Peyer's patch (tissue), 4 donors: ENCODE results near the gene ARHGAP15. TPM values are rescaled to one million over a fixed set of nuclear protein-coding genes. Genes with fewer than 3 reads are reported as not detected.
A peak's percentile ranks its signal among the peaks of the same experiment; 100 is the strongest.

Experiments used
- DNase-seq, 3 donors: peaks; one replicate each; pipeline ENCODE4 v3.0.0-alpha.2; 2017 to 2019
- H3K27ac ChIP-seq, 4 donors: fragments of 200-600 bp; sonication (generic); one replicate each; pipeline ENCODE4 v1.5.1; 2016 to 2019
- H3K27me3 ChIP-seq, 2 donors: fragments of 200-600 bp; sonication (generic); one replicate each; pipeline ENCODE4 v1.5.1; 2019
- H3K36me3 ChIP-seq, 3 donors: fragments of 200-600 bp; sonication (generic); one replicate each; pipeline ENCODE4 v1.5.1; 2016 to 2019
- H3K4me1 ChIP-seq, 4 donors: fragments of 200-600 bp; sonication (generic); one replicate each; pipeline ENCODE4 v1.5.1; 2016 to 2019
- H3K4me3 ChIP-seq, 4 donors: fragments of 200-600 bp; sonication (generic); 1 replicate in 3 of 4; 2 replicates in 1 of 4; pipeline ENCODE4 v1.5.1; 2016 to 2019; ENCODE audit warnings: mild to moderate bottlenecking in 1 of 4
- H3K9me3 ChIP-seq, 4 donors: fragments of 200-600 bp; sonication (generic); one replicate each; pipeline ENCODE4 v1.5.1; 2016 to 2019; ENCODE audit warnings: mild to moderate bottlenecking in 1 of 4
- POLR2A ChIP-seq, 2 donors: fragments of 450-650 bp; IDR thresholded peaks; one replicate each; pipeline ENCODE4 v1.5.1; 2017; ENCODE audit warnings: antibody characterized with exemption in 2 of 2, mild to moderate bottlenecking in 2 of 2, moderate library complexity in 2 of 2
- total RNA-seq, 4 donors: library from RNA; depleted of rRNA; stranded (reverse); fragments of >200 nt; gene quantifications; one replicate each; pipeline ENCODE4 v1.1.0, GENCODE V29; 2016
- TF ChIP-seq, protein P1 (sequence below), 6 experiments: fragments of 450-650 bp in 4 of 6; fragments of 200-600 bp in 2 of 6; sonication (generic) in 1 of 6; IDR thresholded peaks; one replicate each; pipeline ENCODE4 v1.5.1; 2017 to 2019; ENCODE audit warnings: antibody characterized with exemption in 6 of 6, mild to moderate bottlenecking in 3 of 6, moderate library complexity in 1 of 6

The ARHGAP15 gene
- total RNA-seq, 4 donors from 2014 or later: 6.7 to 203 (median 12.5) TPM

DNA sequence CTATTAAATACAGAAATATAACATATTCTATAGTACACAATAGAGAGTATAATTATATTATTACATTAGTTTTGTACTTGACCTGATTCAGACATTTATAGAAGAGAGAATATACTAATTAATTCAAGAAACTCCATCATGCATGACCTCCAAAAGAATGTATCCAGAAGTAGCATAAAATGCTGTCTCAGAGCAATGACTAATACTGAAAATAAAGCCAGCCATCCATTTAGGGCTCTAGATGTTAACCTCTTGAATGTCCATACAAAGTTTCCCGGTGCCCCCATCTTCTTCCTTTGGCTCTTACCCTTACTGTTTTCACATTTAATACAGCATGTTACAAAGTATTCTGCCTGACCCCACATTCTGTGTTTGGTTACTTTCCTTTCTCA, 102.0 kb downstream of the ARHGAP15 start:
- no peaks in the 10 kb centered on the region for H3K27me3 ChIP-seq
- no peaks in the 10 kb centered on the region for H3K4me1 ChIP-seq
- no peaks in the 10 kb centered on the region for H3K36me3 ChIP-seq
- DNase-seq: no peak
- no peak overlapping the region for H3K4me3 ChIP-seq
- peaks cover 0 to 4% (median 0%) of the 10 kb centered on the region in 4 donors for H3K9me3 ChIP-seq
- TF ChIP-seq POLR2A (IDR thresholded peaks at IDR 0.05): no peak
- TF ChIP-seq, protein P1, sequence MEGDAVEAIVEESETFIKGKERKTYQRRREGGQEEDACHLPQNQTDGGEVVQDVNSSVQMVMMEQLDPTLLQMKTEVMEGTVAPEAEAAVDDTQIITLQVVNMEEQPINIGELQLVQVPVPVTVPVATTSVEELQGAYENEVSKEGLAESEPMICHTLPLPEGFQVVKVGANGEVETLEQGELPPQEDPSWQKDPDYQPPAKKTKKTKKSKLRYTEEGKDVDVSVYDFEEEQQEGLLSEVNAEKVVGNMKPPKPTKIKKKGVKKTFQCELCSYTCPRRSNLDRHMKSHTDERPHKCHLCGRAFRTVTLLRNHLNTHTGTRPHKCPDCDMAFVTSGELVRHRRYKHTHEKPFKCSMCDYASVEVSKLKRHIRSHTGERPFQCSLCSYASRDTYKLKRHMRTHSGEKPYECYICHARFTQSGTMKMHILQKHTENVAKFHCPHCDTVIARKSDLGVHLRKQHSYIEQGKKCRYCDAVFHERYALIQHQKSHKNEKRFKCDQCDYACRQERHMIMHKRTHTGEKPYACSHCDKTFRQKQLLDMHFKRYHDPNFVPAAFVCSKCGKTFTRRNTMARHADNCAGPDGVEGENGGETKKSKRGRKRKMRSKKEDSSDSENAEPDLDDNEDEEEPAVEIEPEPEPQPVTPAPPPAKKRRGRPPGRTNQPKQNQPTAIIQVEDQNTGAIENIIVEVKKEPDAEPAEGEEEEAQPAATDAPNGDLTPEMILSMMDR (IDR thresholded peaks at IDR 0.05): no peak
- no peak overlapping the region for H3K27ac ChIP-seq

GRCh38 chr2:143237146-143237777, 108.0 kb downstream of the ARHGAP15 start:
- no peak overlapping the region for H3K4me3 ChIP-seq
- H3K4me1 ChIP-seq: peaks cover 0 to 4% (median 0%) of the 10 kb centered on the region in 4 donors
- TF ChIP-seq, protein P1 (IDR thresholded peaks at IDR 0.05): no peak
- no peak for TF ChIP-seq POLR2A (IDR thresholded peaks at IDR 0.05)
- no peak overlapping the region for H3K27ac ChIP-seq
- no peaks in the 10 kb centered on the region for H3K36me3 ChIP-seq
- no peak for DNase-seq
- no peaks in the 10 kb centered on the region for H3K27me3 ChIP-seq
- peaks cover 0 to 4% (median 0%) of the 10 kb centered on the region in 4 donors for H3K9me3 ChIP-seq

- Histone ChIP-seq H3K27me3 (no peaks in the 10 kb centered on the region), H3K27ac (no peak overlapping the region), H3K4me1 (peaks cover 0 to 4% (median 0%) of the 10 kb centered on the region in 4 donors), H3K36me3 (no peaks in the 10 kb centered on the region), H3K4me3 (no peak overlapping the region), H3K9me3 (no peaks in the 10 kb centered on the region)
- DNase-seq: no peak
- TF ChIP-seq POLR2A (IDR thresholded peaks at IDR 0.05): no peak
Measured at GRCh38 chr2:143241403-143242088, 112.3 kb downstream of the ARHGAP15 start.

- TF ChIP-seq POLR2A (IDR thresholded peaks at IDR 0.05): no peak
- TF ChIP-seq, protein P1 (IDR thresholded peaks at IDR 0.05): no peak
- Histone ChIP-seq H3K36me3 (no peaks in the 10 kb centered on the region), H3K27ac (no peak overlapping the region), H3K4me3 (no peak overlapping the region), H3K4me1 (peaks cover 0 to 4% (median 0%) of the 10 kb centered on the region in 4 donors), H3K9me3 (no peaks in the 10 kb centered on the region), H3K27me3 (no peaks in the 10 kb centered on the region)
- DNase-seq: no peak
Measured at GRCh38 chr2:143246246-143246645, 117.0 kb downstream of the ARHGAP15 start.

DNA sequence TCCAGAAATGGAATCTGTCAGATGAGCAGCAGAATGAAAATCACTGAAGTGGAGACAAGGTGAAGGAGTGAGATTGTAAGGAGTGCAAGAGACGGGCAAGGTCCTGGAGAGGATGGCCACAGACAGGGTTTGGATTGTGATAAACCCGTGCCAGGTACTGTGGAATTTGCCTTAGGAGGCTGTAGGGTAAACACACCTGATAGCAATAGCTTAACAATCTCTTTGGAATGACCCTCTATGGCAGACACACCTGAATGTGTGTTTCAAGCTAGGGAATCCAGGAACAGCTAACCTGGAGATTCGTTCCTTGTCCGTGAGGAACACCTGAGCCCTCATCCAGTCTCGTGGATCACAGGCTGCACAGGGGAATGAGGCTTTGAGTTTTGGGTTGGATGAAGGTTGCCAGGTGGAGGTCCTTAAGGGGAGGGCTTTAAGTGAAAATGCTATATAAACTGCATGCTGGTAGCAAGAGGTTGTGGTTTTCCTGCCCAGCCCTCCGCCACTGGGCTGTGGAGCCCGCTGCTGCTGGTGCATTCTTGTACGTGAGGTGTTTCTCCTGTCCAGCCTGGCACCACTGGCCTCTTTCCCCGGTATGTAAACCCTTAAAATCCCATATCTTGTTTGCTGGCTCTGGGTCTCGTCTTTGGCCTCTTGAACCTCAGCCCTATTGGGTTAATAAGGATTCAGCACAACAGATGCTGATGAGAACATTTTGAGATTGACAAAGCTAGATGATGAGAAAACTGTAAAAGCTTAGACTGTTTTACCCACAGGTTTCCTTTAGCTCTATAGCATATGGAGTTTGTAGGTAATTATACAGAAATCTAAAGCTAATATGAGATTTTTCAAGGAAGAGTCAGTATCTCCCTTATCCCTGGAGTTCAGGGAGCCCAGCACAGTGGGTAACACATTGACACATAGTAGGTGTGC, 117.9 kb downstream of the ARHGAP15 start:
- Histone ChIP-seq H3K4me3 (no peak overlapping the region), H3K36me3 (no peaks in the 10 kb centered on the region), H3K27ac (no peak overlapping the region), H3K9me3 (no peaks in the 10 kb centered on the region), H3K27me3 (no peaks in the 10 kb centered on the region), H3K4me1 (no peaks in the 10 kb centered on the region)
- TF ChIP-seq, protein P1 (IDR thresholded peaks at IDR 0.05): no peak
- no peak for TF ChIP-seq POLR2A (IDR thresholded peaks at IDR 0.05)
- peak in 1 of 3 donors; percentile 55 for DNase-seq
